ENCODE measurements around the gene FRMD5. TPM values are rescaled to one million over a fixed set of nuclear protein-coding genes. Genes with fewer than 3 reads are reported as not detected.

Gene FRMD5
- total and polyA plus RNA-seq, 2 experiments from 2014 or later, result 0.51 to 3.8 TPM

- Histone ChIP-seq H3K9me3 (ENCODE audit: low read depth) (no peaks in the 10 kb centered on the region), H3K27me3 (no peaks in the 10 kb centered on the region), H3K4me3 (no peak overlapping the region), H4K20me1 (ENCODE audit: insufficient read depth, poor library complexity, severe bottlenecking) (no peaks in the 10 kb centered on the region), H3K79me2 (no peaks in the 10 kb centered on the region), H2AFZ (no peak overlapping the region), H3K4me2 (no peak overlapping the region), H3K4me1 (ENCODE audit: insufficient read depth) (no peaks in the 10 kb centered on the region), H3K36me3 (replicated peaks; ENCODE audit: insufficient read depth, low read depth) (no peaks in the 10 kb centered on the region), H3K27ac (no peak overlapping the region), H3K9me2 (replicated peaks; ENCODE audit: insufficient read depth) (no peaks in the 10 kb centered on the region)
- peak; percentile 77 for DNase-seq (ENCODE audit: low spot score)
- TF ChIP-seq EZH2 (IDR thresholded peaks at IDR 0.05; ENCODE audit: borderline replicate concordance) (no peak), CTCF (IDR thresholded peaks at IDR 0.05; ENCODE audit: poor library complexity) (peak; percentile 71)
- 35% methylated on average over 8 of the region's 8 CpGs for WGBS (ENCODE audit: low lambda C conversion rate, missing lambda C conversion rate)
Measured at GRCh38 chr15:44066211-44066827, 128.8 kb downstream of the FRMD5 start.

GRCh38 chr15:44064706-44065105, 130.4 kb downstream of the FRMD5 start:
- Histone ChIP-seq H3K9me2 (replicated peaks; ENCODE audit: insufficient read depth) (no peaks in the 10 kb centered on the region), H2AFZ (no peak overlapping the region), H3K4me1 (ENCODE audit: insufficient read depth) (no peaks in the 10 kb centered on the region), H3K4me2 (no peak overlapping the region), H3K27ac (no peak overlapping the region), H3K9me3 (ENCODE audit: low read depth) (no peaks in the 10 kb centered on the region), H3K4me3 (no peak overlapping the region), H3K79me2 (no peaks in the 10 kb centered on the region), H4K20me1 (ENCODE audit: insufficient read depth, poor library complexity, severe bottlenecking) (no peaks in the 10 kb centered on the region), H3K27me3 (no peaks in the 10 kb centered on the region), H3K36me3 (replicated peaks; ENCODE audit: insufficient read depth, low read depth) (no peaks in the 10 kb centered on the region)
- no peak for DNase-seq (ENCODE audit: low spot score)
- WGBS (ENCODE audit: low lambda C conversion rate, missing lambda C conversion rate), result 68% methylated on average over 1 of the region's 1 CpG
- TF ChIP-seq CTCF (IDR thresholded peaks at IDR 0.05; ENCODE audit: poor library complexity) (no peak), EZH2 (IDR thresholded peaks at IDR 0.05; ENCODE audit: borderline replicate concordance) (no peak), EZH2phosphoT487 (IDR thresholded peaks at IDR 0.05; ENCODE audit: low read depth, severe bottlenecking, unreplicated experiment) (no peak)

GRCh38 chr15:44058126-44058525, 136.9 kb downstream of the FRMD5 start:
- no peaks in the 10 kb centered on the region for H3K36me3 ChIP-seq (replicated peaks; ENCODE audit: insufficient read depth, low read depth)
- no peaks in the 10 kb centered on the region for H3K4me1 ChIP-seq (ENCODE audit: insufficient read depth)
- WGBS (ENCODE audit: low lambda C conversion rate, missing lambda C conversion rate), result 68% methylated on average over 2 of the region's 2 CpGs
- H3K4me3 ChIP-seq, result no peak overlapping the region
- no peak overlapping the region for H3K4me2 ChIP-seq
- H3K9me2 ChIP-seq (replicated peaks; ENCODE audit: insufficient read depth), result no peaks in the 10 kb centered on the region
- H3K9me3 ChIP-seq (ENCODE audit: low read depth), result no peaks in the 10 kb centered on the region
- H3K79me2 ChIP-seq, result no peaks in the 10 kb centered on the region
- no peaks in the 10 kb centered on the region for H4K20me1 ChIP-seq (ENCODE audit: insufficient read depth, poor library complexity, severe bottlenecking)
- H2AFZ ChIP-seq, result no peak overlapping the region
- no peak for DNase-seq (ENCODE audit: low spot score)
- no peaks in the 10 kb centered on the region for H3K27me3 ChIP-seq
- no peak overlapping the region for H3K27ac ChIP-seq
- TF ChIP-seq CTCF (IDR thresholded peaks at IDR 0.05; ENCODE audit: poor library complexity), result no peak
- no peak for TF ChIP-seq EZH2 (IDR thresholded peaks at IDR 0.05; ENCODE audit: borderline replicate concordance)
- TF ChIP-seq EZH2phosphoT487 (IDR thresholded peaks at IDR 0.05; ENCODE audit: low read depth, severe bottlenecking, unreplicated experiment), result no peak

- no peaks in the 10 kb centered on the region for H3K27me3 ChIP-seq
- H3K27ac ChIP-seq, result no peak overlapping the region
- no peaks in the 10 kb centered on the region for H3K4me1 ChIP-seq (ENCODE audit: insufficient read depth)
- no peaks in the 10 kb centered on the region for H3K36me3 ChIP-seq (replicated peaks; ENCODE audit: insufficient read depth, low read depth)
- DNase-seq (ENCODE audit: low spot score), result no peak
- H3K9me2 ChIP-seq (replicated peaks; ENCODE audit: insufficient read depth), result no peaks in the 10 kb centered on the region
- H3K79me2 ChIP-seq, result no peaks in the 10 kb centered on the region
- H4K20me1 ChIP-seq (ENCODE audit: insufficient read depth, poor library complexity, severe bottlenecking), result no peaks in the 10 kb centered on the region
- no peaks in the 10 kb centered on the region for H3K9me3 ChIP-seq (ENCODE audit: low read depth)
- no peak for TF ChIP-seq EZH2 (IDR thresholded peaks at IDR 0.05; ENCODE audit: borderline replicate concordance)
- H2AFZ ChIP-seq, result no peak overlapping the region
- no peak overlapping the region for H3K4me3 ChIP-seq
- no peak overlapping the region for H3K4me2 ChIP-seq
Measured at GRCh38 chr15:44045661-44046060, 149.4 kb downstream of the FRMD5 start.
